Neural progenitor cell (in vitro differentiated cells): ENCODE results near the gene LYST.
A peak's percentile ranks its signal among the peaks of the same experiment; 100 is the strongest.

Source experiments
- CTCF ChIP-seq: fragments of 200-600 bp; sonication (generic); IDR thresholded peaks from 2 replicates; pipeline ENCODE4 v1.5.1; 2017; ENCODE audit warnings: antibody characterized with exemption, mild to moderate bottlenecking
- EZH2phosphoT487 ChIP-seq: fragments of 200-600 bp; sonication (generic); IDR thresholded peaks from 2 replicates; pipeline ENCODE4 v1.6.1; 2017; ENCODE audit warnings: antibody characterized with exemption

- TF ChIP-seq CTCF = peak; percentile 15
- TF ChIP-seq EZH2phosphoT487 = no peak
Measured at GRCh38 chr1:235642943-235643371, 223.7 kb downstream of the LYST start.
